WI38 (cell line): ENCODE results near the gene OTUB1.

Source experiments
- H3K4me3 ChIP-seq: 2 replicates; pipeline ENCODE4 v1.5.1; 2011; ENCODE audit warnings: low read depth, mild to moderate bottlenecking, control low read depth, low read length
- TF ChIP-seq, protein P1 (sequence below): IDR thresholded peaks from 2 replicates; pipeline ENCODE4 v1.5.1; 2012; ENCODE audit warnings: low read depth, mild to moderate bottlenecking, control low read depth, low read length

OTUB1 gene

DNA sequence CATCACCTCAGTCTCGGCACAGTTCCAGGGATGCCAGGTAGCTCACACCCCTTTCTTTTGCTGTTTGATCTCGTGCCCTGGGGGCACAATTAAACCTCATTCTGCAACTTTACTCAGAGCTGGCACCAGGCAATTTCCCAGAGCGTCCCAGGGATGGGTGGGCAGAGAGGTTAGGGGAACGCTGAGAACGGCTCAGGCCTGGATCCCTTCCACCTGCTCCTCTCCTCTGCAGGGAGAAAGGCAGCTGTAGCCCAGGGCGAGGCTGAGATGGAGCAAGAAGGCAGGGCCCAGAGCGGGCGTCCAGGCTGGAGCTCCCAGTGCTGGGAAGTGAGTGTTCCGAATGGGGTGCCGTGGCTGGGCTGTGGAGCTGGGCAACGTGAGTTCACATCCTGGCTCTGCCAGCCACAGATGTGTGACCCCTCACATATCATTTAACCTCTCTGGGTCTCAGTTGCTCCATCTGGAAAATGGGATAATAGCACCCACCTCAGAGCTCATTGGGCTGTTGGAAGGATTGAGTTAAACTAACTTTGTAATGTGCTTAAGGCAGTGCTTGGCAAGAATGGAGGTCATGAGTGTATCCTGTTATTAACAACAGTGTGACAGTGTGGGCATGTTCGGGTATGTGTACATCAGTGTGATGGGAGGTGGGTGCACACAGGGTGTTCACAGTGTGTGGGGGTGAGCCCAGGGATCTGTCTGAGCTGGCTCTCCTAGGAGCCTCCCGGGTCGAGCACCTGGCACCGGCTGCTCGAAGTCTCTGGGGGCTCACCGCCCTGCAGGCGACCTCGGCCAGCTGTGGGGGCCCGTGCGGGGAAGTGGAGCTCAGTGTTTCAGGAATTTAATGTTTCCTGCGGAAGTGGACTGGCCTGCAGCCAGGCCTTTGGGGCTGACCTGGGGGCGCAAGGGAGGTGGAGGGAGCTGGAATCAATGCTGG, 15.5 kb downstream of the OTUB1 start:
- no peak overlapping the region for H3K4me3 ChIP-seq
- TF ChIP-seq, protein P1, sequence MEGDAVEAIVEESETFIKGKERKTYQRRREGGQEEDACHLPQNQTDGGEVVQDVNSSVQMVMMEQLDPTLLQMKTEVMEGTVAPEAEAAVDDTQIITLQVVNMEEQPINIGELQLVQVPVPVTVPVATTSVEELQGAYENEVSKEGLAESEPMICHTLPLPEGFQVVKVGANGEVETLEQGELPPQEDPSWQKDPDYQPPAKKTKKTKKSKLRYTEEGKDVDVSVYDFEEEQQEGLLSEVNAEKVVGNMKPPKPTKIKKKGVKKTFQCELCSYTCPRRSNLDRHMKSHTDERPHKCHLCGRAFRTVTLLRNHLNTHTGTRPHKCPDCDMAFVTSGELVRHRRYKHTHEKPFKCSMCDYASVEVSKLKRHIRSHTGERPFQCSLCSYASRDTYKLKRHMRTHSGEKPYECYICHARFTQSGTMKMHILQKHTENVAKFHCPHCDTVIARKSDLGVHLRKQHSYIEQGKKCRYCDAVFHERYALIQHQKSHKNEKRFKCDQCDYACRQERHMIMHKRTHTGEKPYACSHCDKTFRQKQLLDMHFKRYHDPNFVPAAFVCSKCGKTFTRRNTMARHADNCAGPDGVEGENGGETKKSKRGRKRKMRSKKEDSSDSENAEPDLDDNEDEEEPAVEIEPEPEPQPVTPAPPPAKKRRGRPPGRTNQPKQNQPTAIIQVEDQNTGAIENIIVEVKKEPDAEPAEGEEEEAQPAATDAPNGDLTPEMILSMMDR, result no peak

GRCh38 chr11:64003807-64004589, 17.8 kb downstream of the OTUB1 start:
- no peak overlapping the region for H3K4me3 ChIP-seq
- TF ChIP-seq, protein P1, result no peak

DNA sequence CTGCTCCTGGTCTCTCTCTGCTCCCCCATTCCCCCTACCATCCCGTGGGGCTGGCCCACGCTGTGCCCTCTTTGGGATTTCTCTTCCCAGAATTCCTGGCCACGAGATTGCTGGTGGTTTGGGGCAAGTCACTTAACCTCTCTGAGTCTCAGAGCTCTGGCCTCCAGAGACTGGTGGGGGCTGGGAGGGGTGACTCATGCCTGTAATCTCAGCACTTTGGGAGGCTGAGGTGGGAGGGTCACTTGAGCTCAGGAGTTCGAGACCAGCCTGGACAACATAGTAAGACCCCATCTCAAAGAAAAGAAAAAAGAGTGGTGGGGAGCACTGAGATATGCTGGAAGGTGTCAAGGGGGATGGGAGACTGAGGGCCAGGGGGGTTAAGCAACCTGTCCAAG, 18.3 kb downstream of the OTUB1 start:
- TF ChIP-seq, protein P1, result no peak
- H3K4me3 ChIP-seq, result no peak overlapping the region

GRCh38 chr11:64005691-64006090, 19.5 kb downstream of the OTUB1 start:
- TF ChIP-seq, protein P1, result no peak
- H3K4me3 ChIP-seq, result no peak overlapping the region

- TF ChIP-seq, protein P1, result no peak
- H3K4me3 ChIP-seq, result no peak overlapping the region
Measured at GRCh38 chr11:64006398-64006797, 20.2 kb downstream of the OTUB1 start.

DNA sequence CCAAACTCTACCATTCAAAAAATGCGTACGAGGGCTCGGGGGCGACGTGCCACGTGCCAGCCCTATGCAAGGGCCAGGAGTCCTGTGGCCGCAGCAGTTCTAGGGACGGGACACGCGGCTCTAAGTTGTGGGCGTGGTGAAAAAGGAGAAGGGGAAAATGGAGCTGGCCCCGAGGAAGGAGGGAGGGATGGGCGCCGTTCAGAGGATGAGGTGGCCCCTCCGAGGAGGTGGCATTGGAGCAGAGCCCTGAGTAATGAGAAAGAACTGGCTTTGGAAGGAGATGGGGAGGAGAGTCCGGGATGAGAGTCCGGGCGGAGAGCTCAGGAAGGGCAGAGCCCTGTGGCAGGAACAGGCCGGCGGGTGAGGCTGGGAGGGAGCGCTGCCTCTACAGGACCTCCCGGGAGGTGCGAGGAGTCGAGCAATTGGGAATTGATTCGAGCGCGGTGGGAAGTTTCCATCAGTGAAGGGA, 21.0 kb downstream of the OTUB1 start:
- H3K4me3 ChIP-seq, result no peak overlapping the region
- TF ChIP-seq, protein P1, result no peak
